Measurements from ENCODE around the gene CAPN1.

Gene CAPN1

DNA sequence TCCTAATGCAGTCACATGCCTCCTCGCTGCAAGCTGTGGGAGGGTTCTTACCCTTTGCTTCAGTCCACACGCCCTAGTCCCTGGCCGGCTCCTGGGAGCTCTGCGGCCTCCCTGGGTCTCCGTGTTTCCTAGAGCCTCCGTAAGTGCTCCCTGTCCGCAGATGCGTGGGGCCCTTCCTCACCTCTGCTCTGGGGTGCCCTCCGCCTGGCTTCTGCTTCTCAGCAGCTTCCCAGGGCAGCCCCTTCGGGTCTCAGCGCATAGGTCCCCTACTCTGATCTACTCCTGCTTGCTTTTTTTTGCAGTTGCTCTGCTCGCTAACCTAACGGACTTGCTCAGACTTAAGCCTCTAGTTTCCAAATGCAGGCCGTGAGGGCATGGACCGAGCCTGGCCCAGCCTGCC, 22.4 kb downstream of the CAPN1 start:
- no peak for DNase-seq (ENCODE audit: low read depth)

- DNase-seq (ENCODE audit: low read depth): no peak
Measured at GRCh38 chr11:65204646-65205601, 23.2 kb downstream of the CAPN1 start.

DNA sequence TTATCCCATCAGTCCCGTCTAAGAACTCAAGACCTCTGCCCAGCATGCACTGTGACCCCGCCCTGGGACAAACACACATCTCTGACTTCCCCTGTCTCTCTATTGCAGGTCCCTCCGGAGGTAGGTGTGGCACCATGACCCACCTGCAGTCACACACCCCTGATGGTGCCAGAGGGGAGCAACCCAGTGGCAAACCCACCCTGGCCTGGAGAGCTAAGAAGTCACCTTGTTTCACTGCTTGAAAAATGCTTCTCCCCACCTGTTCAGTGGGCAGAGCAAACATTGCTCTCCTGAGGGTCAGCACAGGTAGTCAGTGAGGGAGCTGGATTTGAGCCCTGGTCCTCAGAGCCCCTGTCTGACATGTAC, 23.9 kb downstream of the CAPN1 start:
- no peak for DNase-seq (ENCODE audit: low read depth)

DNA sequence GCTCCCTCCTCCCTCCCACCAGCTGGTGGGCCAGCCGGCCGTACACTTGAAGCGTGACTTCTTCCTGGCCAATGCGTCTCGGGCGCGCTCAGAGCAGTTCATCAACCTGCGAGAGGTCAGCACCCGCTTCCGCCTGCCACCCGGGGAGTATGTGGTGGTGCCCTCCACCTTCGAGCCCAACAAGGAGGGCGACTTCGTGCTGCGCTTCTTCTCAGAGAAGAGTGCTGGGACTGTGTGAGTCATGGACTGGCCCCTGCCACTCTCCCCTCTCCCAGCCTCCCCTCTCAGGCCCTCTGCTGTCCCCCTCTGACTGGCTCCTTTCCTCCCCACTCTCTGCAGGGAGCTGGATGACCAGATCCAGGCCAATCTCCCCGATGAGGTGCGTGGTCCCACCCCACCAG, 24.7 kb downstream of the CAPN1 start:
- no peak for DNase-seq (ENCODE audit: low read depth)

DNA sequence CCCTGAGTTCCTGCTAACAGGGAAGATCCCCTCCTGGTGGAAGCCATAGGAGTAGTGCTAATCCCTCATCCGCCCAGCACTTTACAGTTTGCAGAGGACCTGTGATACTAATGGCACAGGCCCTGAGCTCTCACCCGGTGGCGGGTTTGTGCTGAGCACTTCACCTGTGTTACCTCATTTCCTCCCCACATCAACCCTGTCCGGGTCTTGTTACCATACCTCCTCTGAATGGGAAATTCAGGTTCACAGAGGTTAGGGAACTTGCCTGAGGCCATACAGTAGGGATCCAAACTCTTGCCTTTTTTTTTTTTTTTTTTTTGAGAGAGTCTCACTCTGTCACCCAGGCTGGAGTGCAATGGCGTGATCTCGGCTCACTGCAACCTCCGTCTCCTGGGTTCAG, 25.2 kb downstream of the CAPN1 start:
- no peak for DNase-seq (ENCODE audit: low read depth)

- no peak for DNase-seq (ENCODE audit: low read depth)
Measured at GRCh38 chr11:65207918-65208784, 26.4 kb downstream of the CAPN1 start.

DNA sequence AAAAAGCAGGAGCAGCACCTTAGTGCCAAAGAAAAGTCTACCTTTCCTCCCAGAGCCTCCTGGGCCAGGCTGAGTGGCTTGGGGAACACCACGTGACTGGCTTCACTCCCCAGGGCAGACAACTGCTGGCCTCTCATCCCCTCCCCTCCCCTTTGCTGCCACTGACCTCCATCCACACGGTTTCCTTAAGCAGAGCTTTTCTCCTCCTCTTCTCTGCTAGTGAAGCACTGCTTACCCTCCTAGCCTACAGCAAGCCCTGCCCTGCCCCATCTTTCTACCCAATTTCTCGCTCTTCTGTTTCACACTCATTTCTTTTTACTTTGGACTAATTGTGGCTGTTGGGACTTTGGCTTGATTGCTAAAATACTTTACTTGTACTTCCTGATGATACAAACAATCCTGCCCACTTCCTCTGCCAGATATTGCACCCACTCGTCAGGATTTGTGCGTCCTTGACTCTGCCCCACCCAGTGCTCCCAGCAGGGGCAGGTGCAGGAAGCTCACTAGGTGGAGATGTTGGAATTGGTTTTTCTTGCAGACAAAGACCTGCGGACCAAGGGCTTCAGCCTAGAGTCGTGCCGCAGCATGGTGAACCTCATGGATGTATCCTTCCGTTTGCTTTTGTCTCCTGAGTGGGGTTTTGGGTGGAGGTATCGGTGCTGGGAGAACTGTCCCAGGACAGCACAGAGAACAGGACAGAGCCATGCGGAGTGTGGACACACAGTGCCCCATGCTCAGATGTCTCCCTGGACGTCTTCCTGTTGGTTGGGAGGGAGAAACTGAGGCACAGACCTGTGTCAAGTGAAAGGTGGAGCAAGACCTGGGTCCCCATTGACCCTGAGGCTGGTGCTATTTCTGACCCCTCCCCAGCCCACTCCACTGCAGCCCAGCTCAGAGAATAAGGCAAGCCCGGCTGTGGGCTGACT, 27.3 kb downstream of the CAPN1 start:
- DNase-seq (ENCODE audit: low read depth): no peak

GRCh38 chr11:65209711-65210360, 28.1 kb downstream of the CAPN1 start:
- no peak for DNase-seq (ENCODE audit: low read depth)

DNA sequence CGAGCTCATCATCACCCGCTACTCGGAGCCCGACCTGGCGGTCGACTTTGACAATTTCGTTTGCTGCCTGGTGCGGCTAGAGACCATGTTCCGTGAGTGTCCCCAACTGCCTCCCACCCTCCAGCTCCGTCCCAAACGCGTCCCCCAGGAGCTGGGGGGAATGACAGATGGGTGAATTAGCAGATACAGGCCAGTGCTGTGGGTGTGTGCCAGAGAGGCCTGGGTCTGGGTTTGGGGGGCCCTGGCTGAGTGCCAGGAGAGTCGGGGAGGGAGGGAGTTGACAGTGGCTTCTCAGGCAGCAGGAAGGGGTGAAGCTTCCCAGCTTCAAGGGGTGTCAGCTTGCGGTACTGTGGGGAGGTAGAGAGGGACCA, 28.6 kb downstream of the CAPN1 start:
- no peak for DNase-seq (ENCODE audit: low read depth)

DNA sequence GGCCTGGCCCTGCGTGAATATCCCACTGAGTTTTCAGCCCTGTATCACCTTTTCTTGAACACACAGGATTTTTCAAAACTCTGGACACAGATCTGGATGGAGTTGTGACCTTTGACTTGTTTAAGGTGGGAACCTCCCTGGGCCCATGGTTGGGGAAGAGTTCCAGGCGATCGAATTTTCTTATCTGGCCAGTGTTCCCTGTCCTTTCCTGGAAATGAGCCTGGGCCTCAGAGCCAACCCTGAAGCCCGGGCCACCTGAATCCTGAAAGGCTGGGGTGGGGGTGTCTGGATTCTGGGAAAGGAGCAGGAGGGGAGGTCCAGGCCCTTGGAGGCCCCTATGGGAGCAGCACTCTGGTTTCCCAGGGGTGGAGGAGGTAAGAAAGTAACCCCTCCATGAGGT, 29.0 kb downstream of the CAPN1 start:
- DNase-seq (ENCODE audit: low read depth): no peak

DNA sequence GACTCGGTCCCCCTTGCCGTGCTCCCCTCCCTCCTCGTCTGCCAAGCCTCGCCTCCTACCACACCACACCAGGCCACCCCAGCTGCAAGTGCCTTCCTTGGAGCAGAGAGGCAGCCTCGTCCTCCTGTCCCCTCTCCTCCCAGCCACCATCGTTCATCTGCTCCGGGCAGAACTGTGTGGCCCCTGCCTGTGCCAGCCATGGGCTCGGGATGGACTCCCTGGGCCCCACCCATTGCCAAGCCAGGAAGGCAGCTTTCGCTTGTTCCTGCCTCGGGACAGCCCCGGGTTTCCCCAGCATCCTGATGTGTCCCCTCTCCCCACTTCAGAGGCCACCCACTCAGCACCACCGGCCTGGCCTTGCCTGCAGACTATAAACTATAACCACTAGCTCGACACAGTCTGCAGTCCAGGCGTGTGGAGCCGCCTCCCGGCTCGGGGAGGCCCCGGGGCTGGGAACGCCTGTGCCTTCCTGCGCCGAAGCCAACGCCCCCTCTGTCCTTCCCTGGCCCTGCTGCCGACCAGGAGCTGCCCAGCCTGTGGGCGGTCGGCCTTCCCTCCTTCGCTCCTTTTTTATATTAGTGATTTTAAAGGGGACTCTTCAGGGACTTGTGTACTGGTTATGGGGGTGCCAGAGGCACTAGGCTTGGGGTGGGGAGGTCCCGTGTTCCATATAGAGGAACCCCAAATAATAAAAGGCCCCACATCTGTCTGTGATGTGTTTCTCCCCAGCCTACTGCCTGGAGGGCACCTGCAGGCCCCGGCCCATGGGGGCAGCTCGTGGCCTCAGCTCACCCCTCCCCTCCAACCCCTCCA, 29.8 kb downstream of the CAPN1 start:
- DNase-seq (ENCODE audit: low read depth): no peak

DNA sequence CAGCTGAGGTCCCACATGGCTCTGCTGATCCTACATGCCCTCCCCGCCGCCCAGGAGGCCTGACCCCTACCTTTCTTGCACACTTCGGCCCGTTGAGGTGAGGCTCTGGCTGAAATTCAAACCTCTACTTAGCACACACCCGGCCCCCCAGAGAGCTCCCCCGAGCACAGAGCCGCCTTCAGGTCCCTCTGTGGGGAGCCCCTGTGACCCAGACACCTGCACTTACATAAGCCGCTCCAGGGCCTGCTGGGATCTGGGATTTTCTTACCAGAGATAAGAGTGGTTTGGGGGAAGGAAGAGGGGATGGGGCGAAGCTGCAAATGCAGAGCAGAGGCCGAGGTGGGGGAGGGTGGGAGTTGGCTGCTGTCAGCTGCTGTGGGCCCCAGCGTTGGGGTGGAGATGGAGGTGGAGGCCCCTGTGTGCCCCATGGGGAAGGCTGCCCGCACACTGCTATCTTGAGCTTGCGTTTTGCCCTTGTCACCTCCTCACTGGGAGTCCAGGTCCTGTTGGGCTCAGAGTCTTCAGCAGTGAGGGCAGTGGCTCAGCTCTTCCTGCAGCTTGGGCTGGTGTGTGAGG, 30.6 kb downstream of the CAPN1 start:
- DNase-seq (ENCODE audit: low read depth): no peak

DNA sequence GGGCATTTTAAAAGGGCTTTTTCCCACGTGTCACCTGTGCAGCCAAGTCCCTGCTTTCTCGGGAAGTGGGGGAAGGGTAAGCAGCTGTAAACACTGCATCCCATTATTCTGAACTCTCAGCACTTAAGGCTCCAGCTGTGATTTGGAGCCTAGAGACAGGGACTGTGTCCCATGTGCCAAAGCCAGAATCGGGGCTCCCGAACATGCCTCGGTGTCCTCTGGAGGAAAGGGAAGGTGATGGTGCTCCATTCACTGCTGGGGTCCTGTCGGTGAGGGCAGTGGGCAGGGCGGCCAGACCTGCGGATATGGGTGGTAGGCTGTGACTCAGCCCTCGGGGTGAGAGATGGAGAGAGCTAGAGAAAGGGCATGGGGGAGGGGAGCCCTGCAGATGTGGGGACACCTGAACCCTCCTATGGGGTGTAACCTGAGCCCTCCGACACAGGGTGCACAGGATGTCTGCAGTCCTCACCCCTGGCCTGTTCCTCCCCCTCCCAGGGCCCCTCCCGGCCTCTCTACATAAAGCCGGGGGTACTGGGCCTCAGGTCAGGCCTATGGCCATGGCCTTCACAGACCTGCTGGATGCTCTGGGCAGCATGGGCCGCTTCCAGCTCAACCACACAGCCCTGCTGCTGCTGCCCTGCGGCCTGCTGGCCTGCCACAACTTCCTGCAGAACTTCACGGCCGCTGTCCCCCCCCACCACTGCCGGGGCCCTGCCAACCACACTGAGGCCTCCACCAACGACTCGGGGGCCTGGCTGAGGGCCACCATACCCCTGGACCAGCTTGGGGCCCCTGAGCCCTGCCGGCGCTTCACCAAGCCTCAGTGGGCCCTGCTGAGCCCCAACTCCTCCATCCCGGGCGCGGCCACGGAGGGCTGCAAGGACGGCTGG, 31.8 kb downstream of the CAPN1 start:
- no peak for DNase-seq (ENCODE audit: low read depth)

DNA sequence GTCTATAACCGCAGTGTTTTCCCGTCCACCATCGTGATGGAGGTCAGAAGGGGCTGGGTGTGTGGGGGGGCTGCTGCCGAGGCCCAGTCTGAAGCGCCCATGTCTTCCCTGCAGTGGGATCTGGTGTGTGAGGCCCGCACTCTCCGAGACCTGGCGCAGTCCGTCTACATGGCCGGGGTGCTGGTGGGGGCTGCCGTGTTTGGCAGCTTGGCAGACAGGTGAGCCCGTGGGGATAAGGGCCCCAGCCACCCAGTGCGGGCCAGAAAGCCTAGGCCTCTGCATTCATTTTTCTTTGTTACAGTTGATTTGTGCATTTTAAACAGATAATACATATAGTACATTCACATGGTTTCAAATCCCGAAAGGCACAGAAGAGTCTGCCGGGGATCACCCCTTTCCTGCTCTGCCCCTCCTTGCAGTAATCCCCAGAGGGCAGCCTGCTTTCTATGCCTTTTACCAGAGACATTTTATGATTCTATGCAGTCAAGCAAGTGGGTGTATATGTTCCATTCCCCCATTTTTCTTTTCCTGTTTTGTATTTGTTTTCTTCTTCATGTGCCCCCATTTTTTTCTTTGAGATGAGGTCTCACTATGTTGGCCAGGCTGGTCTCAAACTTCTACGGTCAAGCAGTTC, 32.6 kb downstream of the CAPN1 start:
- DNase-seq (ENCODE audit: low read depth): no peak

GRCh38 chr11:65215441-65216076, 33.8 kb downstream of the CAPN1 start:
- no peak for DNase-seq (ENCODE audit: low read depth)

DNA sequence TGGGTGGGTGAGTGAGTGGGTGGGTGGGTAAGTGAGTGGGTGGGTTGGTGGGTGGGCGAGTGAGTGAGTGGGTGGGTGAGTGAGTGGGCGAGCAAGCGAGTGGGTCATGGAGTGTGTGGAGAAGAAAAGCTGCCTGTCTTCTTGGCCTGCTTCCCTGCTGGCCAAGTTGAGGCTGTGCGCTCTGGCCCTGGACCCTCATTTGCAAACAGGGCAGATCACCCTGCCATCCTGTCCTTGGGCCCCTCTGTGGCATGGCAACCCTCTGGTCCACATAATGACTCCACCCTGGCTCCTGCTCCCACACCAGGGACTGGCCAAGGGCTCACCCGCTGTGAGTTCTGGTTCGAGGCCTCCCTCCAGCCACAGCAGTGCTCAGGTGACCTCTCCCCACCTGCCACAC, 35.1 kb downstream of the CAPN1 start:
- no peak for DNase-seq (ENCODE audit: low read depth)

GRCh38 chr11:65217441-65218423, 36.0 kb downstream of the CAPN1 start:
- DNase-seq (ENCODE audit: low read depth): no peak
